HepG2 (cell line): ENCODE results near the gene SALL4. TPM values are rescaled to one million over a fixed set of nuclear protein-coding genes. Genes with fewer than 3 reads are reported as not detected.
A peak's percentile ranks its signal among the peaks of the same experiment; 100 is the strongest.

Experiments
- ARNT2 ChIP-seq: sonication (generic); formaldehyde crosslinking; IDR thresholded peaks from 2 replicates; pipeline ENCODE4 v1.8.0; 2022; ENCODE audit warnings: mild to moderate bottlenecking, low read depth, missing genetic modification reagents, moderate library complexity
- DMAP1 ChIP-seq: IDR thresholded peaks from 2 replicates; pipeline ENCODE4 v1.6.1; 2016
- EEA1 ChIP-seq: sonication (generic); formaldehyde crosslinking; IDR thresholded peaks from 2 replicates; pipeline ENCODE4 v1.5.1; 2020; ENCODE audit warnings: mild to moderate bottlenecking, missing genetic modification reagents, borderline replicate concordance
- ELF1 ChIP-seq: sonication (generic); formaldehyde crosslinking; IDR thresholded peaks from 2 replicates; pipeline ENCODE4 v1.4.0; 2020; ENCODE audit warnings: missing genetic modification reagents
- ETV5 ChIP-seq: IDR thresholded peaks from 2 replicates; pipeline ENCODE4 v1.6.1; 2018; ENCODE audit warnings: missing biosample characterization, missing genetic modification reagents, inconsistent platforms, borderline replicate concordance
- GRHL1 ChIP-seq: sonication (generic); formaldehyde crosslinking; conservative IDR thresholded peaks from 2 replicates; pipeline ENCODE4 v1.8.0; 2022; ENCODE audit warnings: missing genetic modification reagents
- HNF1B ChIP-seq: sonication (generic); formaldehyde crosslinking; IDR thresholded peaks from 2 replicates; pipeline ENCODE4 v1.5.1; 2020; ENCODE audit warnings: mild to moderate bottlenecking, moderate library complexity, missing genetic modification reagents
- HNF4A ChIP-seq: sonication (generic); formaldehyde crosslinking; IDR thresholded peaks from 2 replicates; pipeline ENCODE4 v1.4.0; 2020; ENCODE audit warnings: missing genetic modification reagents
- MED8 ChIP-seq: sonication (generic); formaldehyde crosslinking; IDR thresholded peaks from 2 replicates; pipeline ENCODE4 v1.8.1; 2023; ENCODE audit warnings: mild to moderate bottlenecking, missing genetic modification reagents; ENCODE audit not compliant: insufficient replicate concordance
- MXD4 ChIP-seq: IDR thresholded peaks from 2 replicates; pipeline ENCODE4 v1.6.1; 2016; ENCODE audit warnings: mild to moderate bottlenecking, missing biosample characterization, missing genetic modification reagents
- NFIC ChIP-seq: IDR thresholded peaks from 2 replicates; pipeline ENCODE4 v1.6.1; 2012; ENCODE audit warnings: mild to moderate bottlenecking, low read length, inconsistent platforms
- PCBP2 ChIP-seq: fragments of 200-400 bp; formaldehyde crosslinking; optimal IDR thresholded peaks from 2 replicates; pipeline ENCODE3; 2018; ENCODE audit warnings: low read length, low read depth; ENCODE audit not compliant: poor library complexity, severe bottlenecking
- POLR2G ChIP-seq: fragments of 200-400 bp; formaldehyde crosslinking; IDR thresholded peaks from 2 replicates; pipeline ENCODE4 v1.6.1; 2018; ENCODE audit warnings: mild to moderate bottlenecking, low read depth, low read length, moderate library complexity
- ZFP36L2 ChIP-seq: sonication (generic); formaldehyde crosslinking; IDR thresholded peaks from 2 replicates; pipeline ENCODE4 v1.4.0; 2020; ENCODE audit warnings: missing genetic modification reagents
- ZFP82 ChIP-seq: sonication (generic); formaldehyde crosslinking; IDR thresholded peaks from 2 replicates; pipeline ENCODE4 v1.5.1; 2020; ENCODE audit warnings: mild to moderate bottlenecking, missing genetic modification reagents, borderline replicate concordance
- ZFP90 ChIP-seq: sonication (generic); formaldehyde crosslinking; IDR thresholded peaks from 2 replicates; pipeline ENCODE4 v1.8.0; 2022; ENCODE audit warnings: missing genetic modification reagents, mild to moderate bottlenecking, inconsistent platforms, borderline replicate concordance
- ZIK1 ChIP-seq: sonication (generic); formaldehyde crosslinking; IDR thresholded peaks from 2 replicates; pipeline ENCODE4 v1.5.0; 2020; ENCODE audit warnings: mild to moderate bottlenecking, low read depth, missing genetic modification reagents, borderline replicate concordance
- ZNF496 ChIP-seq: sonication (generic); formaldehyde crosslinking; IDR thresholded peaks from 2 replicates; pipeline ENCODE4 v1.8.1; 2023; ENCODE audit warnings: mild to moderate bottlenecking, moderate library complexity, missing genetic modification reagents; ENCODE audit not compliant: insufficient replicate concordance
- ZNF646 ChIP-seq: sonication (generic); formaldehyde crosslinking; IDR thresholded peaks from 2 replicates; pipeline ENCODE4 v1.9.0; 2021; ENCODE audit warnings: mild to moderate bottlenecking, missing genetic modification reagents
- ZNF780A ChIP-seq: sonication (generic); formaldehyde crosslinking; IDR thresholded peaks from 2 replicates; pipeline ENCODE4 v1.8.0; 2022; ENCODE audit warnings: mild to moderate bottlenecking, missing genetic modification reagents, moderate library complexity
- ZSCAN9 ChIP-seq: IDR thresholded peaks from 2 replicates; pipeline ENCODE4 v1.6.1; 2016; ENCODE audit warnings: borderline replicate concordance
- polyA plus RNA-seq, 8 experiments: library from polyadenylated mRNA; depleted of rRNA in 3 of 8; stranded (reverse) in 7 of 8; unstranded in 1 of 8; fragments of >200 nt; fragmentation: Illumina TruSeq in 4 of 8; extraction: Trizol in 4 of 8; gene quantifications; 2 replicates each; pipeline versions ENCODE4 v1.2.1 to v1.2.3, GENCODE V29; 2011 to 2016; ENCODE audit warnings: low read depth in 4 of 8, missing spikeins in 1 of 8, mixed read lengths in 1 of 8; ENCODE audit not compliant: insufficient read depth in 1 of 8
- total RNA-seq, 5 experiments: library from RNA; depleted of rRNA; stranded (reverse); fragments of >200 nt; fragmentation: Illumina TruSeq; extraction: Trizol; gene quantifications; 2 replicates each; pipeline ENCODE4 v1.2.3, GENCODE V29; 2016; ENCODE audit warnings: low read depth in 1 of 5

The SALL4 gene
- total and polyA plus RNA-seq, 2 of the 13 experiments (the other 11 are each of a cell fraction or from before 2014, with no cell fraction given), result 0.33 to 1.8 TPM

- TF ChIP-seq MED8 (no peak), PCBP2 (no peak), ZFP82 (CRISPR knock-in tag) (no peak), ARNT2 (0 out of 2 replicates have a peak, but pooled peaks have one; percentile 27), NFIC (peak; percentile 79; the same call in 1 of the 2 replicates), HNF4A (CRISPR knock-in tag) (peak; percentile 81), ZFP90 (CRISPR knock-in tag) (no peak), POLR2G (no peak), EEA1 (no peak), ETV5 (CRISPR knock-in tag) (peak; percentile 59; the same call in 1 of the 2 replicates), DMAP1 (CRISPR knock-in tag) (peak; percentile 27; the same call in 1 of the 2 replicates), ZNF646 (CRISPR knock-in tag) (no peak), ELF1 (CRISPR knock-in tag) (no peak), HNF1B (CRISPR knock-in tag) (no peak), ZFP36L2 (no peak), MXD4 (CRISPR knock-in tag) (no peak), ZNF496 (CRISPR knock-in tag) (no peak), ZSCAN9 (CRISPR knock-in tag) (no peak), ZNF780A (no peak), GRHL1 (no peak), ZIK1 (CRISPR knock-in tag) (no peak)
Observed at GRCh38 chr20:51811042-51811355, 8.7 kb upstream of the SALL4 start (continued).
